CD4-positive, alpha-beta T cell treated with Interleukin-17A for 4 hours (primary cell): ENCODE results near the gene CYTL1.
"Not testable (repeated sequence)": the region's sequence is repeated elsewhere in the genome, so short reads cannot be mapped to it uniquely, and the experiment has no call there.

ENCODE experiments used
- DNase-seq: peaks from one replicate; pipeline ENCODE4 v3.0.0-alpha.2; 2020; ENCODE audit warnings: mixed read lengths

Gene CYTL1, protein sequence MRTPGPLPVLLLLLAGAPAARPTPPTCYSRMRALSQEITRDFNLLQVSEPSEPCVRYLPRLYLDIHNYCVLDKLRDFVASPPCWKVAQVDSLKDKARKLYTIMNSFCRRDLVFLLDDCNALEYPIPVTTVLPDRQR

DNA sequence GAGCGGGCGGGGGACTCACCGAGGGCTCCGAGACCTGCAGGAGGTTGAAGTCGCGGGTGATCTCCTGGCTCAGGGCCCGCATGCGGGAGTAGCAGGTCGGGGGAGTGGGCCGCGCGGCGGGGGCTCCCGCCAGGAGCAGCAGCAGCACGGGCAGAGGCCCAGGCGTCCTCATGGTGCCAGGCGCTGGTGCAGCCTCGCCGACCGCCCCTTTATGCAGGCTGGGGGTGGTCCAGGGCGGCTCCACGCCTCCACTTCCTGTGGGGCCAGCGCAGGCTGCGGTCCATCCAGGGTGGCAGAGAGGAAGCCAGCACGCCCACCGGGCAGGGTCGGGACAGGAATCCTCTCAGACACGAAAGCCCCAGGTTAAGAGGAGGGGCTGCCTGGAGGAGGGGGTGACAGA is at the start of gene CYTL1:
CYTL1 (minus strand) TSS at position 185 of the 400 bp plus-strand sequence; CDS start at position 172, 13 bp downstream.
- DNase-seq = no peak

DNA sequence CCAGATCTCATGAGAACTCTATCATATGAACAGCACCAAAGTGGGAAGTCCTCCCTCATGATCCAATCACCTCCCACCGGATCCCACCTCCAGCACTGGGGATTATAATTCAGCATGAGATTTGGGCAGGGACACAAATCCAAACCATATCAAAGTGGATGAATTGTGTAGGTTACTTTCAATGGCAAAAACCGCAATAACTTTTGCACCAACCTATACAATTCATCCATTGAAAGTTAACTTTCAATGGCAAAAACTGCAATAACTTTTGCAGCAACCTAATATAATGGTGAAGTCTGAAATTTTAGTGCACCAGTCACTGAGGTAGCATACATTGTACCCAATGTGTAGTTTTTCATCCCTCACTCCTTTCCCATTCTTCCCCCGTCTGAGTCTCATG is 48.6 kb upstream of the CYTL1 start:
- no peak for DNase-seq

DNA sequence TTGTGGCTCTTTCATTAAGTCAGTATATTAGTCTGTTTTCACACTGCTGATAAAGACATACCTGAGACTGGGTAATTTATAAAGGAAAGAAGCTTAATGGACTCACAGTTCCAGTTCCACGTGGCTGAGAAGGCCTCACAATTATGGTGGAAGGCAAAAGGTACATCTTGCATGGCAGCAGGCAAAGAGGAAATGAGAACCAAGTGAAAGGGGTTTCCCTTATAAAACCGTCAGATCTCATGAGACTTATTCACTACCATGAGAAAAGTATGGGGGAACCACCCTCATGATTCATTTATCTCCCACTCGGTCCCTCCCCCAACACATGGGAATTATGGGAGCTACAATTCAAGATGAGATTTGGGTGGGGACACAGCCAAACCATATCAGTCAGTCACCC is 47.7 kb upstream of the CYTL1 start:
- DNase-seq = not testable (repeated sequence)

DNA sequence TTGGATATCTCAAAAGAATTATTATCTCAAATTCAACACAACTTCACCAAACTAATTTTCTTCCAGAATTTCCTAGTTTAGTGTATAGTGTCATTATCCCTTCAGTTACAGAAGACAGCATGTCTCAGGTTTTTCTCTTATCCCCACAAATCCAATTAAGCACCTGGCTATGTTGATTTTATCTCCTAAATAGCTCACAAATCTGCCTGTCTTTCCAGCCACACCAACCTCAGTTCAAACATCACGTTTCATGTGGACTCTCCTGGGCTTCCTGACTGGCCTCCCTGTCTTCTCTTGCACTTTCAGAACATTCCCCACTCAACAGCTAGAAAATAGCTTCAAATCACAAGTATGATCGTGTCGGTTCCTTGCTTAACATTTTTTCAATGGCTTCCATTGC is 46.8 kb upstream of the CYTL1 start:
- DNase-seq = no peak

DNA sequence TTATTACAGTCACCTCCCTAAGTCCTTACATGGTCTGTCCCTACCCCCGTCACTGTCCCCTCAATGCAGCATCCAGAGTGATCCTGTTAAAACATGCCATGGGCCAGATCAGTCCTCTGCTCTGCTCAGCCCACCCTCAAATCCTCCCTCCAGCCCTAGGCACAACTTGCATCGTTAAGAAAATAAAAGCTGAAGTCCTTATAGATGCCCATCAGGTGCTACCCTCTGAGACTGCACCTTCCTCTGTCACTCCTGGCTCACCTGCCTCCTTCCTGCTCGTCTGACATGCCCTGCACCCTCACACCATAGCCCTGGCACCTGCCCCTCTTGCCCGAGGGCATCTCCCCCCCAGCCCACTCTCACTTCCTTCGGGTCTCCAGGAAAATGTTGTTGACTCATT is 36.2 kb upstream of the CYTL1 start:
- DNase-seq = no peak

DNA sequence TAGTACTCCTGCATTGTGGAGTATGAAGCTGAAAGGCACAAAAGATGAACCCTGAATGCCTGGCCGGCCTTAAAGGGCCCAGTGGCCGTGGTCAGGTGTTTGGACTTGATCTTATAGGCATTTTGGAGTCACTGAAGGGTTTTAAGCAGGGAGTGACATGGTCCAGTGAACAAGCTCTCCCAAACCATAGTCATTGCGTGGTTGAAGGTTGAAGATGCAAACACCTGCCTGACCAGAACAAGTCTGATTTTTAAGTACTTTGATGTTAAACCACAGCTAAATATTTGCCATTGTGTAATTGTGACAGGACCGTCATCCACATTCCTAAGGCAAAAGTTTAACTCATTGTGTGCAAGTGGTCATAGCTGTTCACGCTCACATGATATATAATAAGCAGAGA is 35.3 kb upstream of the CYTL1 start:
- DNase-seq = no peak

DNA sequence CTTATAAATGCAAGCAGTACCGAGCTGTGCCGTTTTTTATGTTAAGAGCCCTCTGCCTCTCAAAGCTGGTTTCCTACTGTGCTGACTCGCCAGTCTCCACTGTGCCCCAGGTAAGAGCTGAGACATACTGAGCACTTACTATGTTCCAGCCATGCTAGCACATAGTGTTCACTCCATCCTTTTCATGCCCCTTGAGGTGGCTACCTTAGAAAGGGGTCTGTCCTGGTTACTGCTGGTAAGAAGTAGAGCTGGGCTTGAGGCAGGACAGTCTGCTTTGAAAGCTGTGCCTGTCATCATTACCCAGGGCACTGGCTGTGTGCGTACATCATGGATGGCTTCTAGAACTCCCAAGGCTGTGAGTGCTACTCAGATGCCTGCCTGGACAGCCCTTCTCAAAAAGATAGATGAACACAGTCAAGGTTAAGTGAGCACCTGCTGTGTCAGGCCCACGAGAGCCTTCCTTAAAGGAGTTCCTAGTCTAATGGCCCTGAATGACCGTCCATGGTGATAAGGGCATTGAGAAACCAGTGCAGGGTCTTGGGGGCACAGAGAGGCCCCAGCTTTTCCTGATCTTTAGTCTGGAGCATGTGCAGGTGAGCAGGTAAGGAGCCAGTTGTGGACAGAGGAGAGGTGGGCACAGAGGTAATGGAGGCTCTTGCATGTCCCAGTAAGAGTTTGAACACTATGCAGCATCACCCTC is 33.6 kb upstream of the CYTL1 start:
- DNase-seq = no peak

DNA sequence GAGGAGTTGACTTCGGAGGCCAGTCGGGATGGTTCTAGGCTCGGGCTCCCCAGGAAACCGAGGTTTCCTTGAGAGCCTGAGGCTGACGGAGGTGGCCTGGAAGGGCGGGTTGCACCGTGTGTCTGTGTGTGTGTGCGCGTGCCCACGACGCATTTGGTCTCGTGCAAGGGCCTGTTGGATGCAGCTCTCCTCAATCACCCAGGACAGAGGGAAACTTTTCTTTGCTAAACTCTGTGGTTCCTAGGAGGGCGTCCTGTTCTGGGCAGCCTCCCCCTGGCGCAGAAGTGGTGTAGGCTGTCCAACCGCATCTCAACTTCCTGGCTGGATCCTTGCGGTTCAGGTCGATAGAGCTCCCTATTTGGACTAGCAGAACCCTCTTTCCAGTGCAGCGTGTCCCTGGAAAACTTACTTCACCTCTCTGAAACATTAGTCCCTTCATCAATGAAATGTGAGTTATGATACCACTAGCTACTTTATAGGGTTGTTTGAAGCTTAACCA is 33.0 kb upstream of the CYTL1 start:
- no peak for DNase-seq

DNA sequence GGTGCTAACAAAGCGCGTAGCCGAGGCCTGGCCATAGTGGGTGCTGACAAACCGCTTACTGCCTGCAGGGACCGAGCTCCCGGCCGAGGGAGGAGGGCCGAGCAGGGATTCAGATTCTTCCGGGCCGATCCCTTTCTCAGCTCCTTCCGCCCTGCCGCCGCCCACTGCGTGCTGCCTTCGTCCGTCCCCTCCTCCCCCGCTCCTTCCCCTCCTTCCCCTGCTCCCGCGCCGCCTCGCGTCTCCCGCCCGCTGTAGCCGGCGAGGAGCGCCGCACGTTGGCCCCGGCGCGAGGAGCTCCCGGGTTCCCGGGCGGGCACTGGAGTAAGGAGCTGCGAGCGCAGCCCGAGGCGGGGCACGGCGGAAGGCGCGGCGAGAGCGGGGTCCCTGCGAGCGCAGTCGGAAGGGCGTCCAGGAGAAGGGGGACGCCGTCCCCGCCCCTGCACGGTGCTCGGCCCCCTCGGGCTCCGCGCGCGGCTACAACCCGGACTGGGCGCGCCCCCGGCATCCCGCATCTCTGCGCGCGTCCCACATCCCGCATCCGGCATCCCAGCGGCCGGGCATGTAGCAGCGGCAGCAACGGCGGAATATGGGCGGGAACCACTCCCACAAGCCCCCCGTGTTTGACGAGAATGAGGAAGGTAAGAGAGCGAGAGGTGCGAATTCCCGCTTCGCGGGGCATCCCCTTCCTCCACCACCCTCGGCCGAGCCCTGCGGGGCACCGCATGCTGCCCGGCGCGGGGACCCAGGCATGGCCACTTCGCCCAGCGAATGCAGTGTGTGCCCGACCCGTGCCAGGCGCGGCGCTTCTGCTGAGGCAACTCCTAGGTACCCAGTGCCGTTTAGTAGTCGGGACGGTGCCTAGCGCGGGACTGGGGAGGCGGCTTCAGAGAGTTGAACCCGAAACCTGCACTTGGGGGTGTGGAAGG is 32.3 kb upstream of the CYTL1 start, which contains the start of gene STK32B:
STK32B (plus strand) TSS at position 203 of the 926 bp plus-strand sequence.
- peak; percentile 5 for DNase-seq

DNA sequence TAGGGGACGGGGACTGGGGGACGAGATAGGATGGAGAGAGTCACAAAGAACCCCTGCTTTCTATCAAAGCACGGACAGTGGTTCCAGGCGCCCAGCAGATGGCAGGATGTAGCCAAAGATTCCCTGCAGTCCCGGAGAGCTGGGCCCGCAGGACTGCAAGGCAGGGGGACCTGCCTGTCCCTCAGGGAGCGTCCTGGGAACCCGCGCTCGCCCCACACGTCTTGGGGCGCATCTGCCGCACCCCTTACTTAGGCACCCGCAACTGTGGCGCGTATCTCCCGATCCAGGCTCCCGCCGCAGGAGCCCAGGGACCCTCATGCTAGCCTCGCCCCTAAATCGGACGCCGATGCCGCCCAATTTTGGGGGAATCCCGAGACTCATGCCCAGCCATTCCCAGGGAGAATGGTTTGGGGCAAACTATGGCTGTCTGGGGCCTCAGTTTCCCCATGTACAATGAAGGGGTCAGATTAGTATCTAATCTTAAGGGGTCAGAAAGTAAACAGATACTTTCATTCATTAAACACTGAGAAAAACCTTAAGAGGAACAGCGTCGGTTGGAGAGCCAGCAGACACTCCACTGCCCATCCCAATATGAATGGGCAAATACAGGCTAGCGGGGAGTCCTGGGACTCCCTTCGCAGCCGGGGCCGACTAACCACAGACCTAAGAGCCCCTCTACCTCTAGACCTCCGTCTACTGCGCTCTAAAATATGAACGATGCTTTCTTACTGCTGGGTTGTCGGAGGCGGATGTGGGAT is 31.4 kb upstream of the CYTL1 start:
- DNase-seq = peak; percentile 36

DNA sequence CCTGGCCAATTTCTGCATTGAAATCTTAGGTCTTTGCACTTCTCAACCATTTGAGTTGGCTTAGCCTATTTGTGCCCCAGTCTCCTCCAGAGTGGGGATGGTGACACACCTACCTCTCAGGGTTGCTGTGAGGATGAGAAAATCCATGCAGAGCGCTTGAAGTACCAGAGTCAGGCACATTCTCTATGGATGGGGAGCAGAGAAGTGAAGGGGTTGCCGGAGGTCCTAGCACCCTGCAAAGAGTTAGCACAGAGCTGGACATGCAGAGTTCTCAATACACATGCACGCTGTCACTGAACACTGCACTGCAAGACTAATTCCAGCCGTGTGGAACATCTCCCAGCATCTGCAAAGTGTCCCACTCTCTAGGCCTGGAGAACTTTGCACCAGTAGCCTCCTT is 29.5 kb upstream of the CYTL1 start:
- no peak for DNase-seq

DNA sequence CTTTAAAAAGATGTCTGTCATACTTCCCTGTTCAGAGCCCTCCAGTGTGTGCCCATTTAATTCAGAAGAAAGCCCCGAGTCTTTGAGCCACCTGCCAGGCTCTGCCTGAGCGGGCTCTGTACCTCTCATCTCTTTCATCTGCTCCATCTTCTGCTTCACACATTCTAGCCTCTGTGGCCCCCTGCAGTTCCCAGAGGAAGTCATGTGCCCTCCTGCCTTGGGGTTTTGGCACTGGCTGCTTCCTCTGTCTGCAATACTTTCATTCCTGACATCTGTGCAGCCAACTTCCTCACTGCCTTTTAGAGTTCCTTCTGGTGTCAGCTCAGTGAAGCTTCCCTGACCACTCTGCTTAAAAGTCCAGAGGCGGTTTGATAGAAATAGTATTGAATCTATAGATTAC is 25.8 kb upstream of the CYTL1 start:
- no peak for DNase-seq

DNA sequence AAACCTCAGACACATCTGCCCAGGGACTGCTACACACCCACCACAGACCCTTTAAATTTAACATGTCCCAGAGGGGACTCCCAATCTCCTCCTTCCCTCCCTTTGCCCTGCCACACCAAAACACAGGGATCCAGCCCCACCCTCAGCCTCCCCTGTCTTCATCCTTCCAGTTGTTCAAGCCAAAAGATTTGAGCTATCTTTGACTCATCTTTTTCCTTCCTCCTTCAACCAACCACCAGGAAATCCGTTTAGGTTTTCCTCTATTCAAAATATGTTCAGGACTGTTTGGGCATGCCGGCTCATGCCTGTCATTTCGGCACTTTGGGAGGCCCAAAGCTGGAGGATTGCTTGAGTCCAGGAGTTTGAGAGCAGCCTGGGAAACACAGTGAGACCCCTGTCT is 25.1 kb upstream of the CYTL1 start:
- no peak for DNase-seq

DNA sequence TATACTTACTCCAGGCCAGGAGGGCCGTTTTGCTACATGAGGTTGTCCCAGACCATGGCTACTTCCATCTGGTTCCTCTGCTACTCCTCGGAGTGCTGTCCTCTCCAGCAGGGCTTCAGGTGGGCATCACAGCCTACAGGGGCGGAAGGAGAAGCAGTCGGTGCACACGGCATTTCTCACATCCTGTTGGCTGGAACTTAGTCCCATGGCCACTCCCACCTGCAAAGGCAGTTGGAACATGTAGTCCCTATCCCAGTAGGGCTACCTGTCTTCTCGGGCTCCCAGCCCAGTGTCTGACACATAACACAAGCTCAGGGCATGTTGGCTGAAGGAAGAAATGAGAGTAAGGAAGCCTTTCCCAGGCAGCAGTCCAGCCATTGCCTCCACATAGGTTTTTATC is 24.3 kb upstream of the CYTL1 start:
- DNase-seq = no peak

DNA sequence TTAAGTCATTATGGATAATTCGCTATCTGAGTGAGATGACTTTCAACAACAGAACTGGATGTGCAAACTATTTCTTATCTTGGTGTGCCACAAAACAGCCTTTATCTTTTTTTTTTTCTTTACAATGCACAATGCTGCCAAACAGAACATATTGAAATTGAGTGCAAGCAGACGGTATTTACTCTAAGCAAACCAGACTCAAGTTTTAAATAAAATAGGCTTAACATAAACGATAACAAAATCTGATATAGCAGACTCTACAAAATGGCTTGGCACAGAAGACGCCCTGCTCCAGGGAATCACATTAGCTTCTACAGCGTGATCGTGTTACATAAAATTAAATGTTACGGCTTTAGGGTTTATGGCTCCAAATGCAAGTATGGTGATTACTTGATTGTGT is 22.4 kb upstream of the CYTL1 start:
- DNase-seq = no peak

DNA sequence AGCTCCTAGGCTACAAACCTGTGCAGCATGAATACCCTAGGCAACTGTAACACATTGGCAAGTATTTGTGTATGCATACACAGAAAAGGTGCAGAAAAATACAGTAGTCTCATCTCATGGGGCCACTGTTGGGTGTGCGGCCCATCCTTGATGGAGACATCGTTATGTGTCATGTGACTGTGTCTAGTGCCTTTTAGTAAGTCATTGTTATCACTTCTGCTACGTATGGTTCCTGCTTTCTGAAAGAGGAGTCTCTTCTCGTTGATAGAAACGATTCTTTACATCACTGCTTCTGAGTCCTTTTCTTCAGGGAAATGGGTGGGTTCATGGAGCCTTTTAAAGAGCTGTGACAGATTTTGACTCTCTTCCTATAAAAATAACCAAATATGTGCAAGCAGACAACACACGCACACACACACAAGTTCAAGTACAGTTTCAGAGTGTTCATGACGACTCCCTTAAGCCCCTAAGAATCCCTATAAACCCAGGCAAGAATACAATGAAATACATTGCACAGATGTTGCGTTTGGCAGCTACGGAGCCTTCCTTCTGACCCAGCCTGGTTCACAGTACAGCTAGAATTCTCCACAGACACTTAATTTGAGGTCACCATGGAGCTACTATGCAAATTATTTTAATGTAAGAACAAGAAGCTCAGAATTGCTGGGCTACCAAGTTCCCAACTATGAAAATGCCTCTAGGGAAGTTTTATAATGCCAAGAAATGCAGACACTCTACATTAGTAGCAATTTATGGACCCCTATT is 21.8 kb upstream of the CYTL1 start:
- DNase-seq = no peak

DNA sequence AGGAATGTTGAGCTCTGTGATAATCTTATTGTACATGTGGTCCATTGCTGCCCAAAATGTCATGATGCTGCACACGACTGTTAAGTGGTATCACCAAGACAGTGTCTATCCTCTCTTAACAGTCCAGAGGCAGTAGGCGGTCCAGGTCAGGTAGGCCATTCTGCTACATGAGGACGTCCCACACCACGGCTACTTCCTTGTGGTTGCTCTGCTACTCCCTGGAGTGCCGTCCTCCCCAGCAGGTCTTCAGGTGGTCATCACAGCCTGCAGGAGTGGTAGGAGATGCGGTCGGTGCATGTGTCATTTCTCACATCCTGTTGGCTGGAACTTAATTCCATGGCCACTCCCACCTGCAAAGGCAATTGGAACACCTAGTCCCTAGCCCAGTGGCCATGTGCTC is 20.5 kb upstream of the CYTL1 start:
- no peak for DNase-seq

DNA sequence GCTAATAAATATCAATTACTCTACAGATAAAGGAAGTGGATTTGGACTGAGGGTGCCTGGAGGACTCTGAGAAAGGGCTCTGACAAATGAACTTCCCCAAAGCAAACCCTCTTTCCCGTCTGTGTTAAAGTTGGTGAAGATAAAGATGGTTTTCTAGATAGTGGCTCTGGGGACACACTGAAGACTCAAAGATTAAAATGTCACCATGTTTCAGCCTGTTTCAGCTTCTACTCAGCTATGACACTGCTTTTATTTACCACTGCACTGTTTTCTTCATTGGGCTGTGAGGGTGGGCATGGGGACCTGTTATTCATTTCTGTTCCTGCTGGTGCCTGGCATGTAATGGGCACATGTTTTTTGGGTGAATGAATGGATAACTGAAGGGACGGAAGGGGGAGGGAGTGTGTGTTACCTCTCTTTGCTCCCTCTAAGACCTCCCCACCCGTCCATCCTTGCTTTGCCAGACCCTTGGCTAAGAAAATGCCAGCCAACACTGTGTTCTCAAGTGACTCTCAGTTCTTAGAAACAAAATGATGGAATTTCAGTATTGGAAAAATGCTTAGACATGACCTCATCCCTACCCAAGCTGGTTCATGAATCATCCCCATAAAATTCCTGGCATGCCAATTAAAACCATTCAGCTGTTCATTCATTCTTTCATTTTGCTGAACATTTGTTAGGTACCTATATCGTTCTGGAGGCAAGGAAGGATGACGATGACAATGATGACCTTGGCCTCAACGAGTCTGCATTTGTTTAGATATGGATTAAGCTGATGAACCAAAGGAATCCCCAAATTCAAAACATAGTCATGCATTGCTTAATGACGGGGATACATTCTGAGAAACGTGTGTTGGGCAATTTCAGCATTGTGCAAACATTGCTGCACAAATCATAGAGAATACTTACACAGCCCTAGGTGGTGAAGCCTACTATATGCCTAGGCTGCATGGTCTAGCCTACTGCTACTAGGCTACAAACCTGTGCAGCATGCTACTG is 18.6 kb upstream of the CYTL1 start:
- DNase-seq = no peak

DNA sequence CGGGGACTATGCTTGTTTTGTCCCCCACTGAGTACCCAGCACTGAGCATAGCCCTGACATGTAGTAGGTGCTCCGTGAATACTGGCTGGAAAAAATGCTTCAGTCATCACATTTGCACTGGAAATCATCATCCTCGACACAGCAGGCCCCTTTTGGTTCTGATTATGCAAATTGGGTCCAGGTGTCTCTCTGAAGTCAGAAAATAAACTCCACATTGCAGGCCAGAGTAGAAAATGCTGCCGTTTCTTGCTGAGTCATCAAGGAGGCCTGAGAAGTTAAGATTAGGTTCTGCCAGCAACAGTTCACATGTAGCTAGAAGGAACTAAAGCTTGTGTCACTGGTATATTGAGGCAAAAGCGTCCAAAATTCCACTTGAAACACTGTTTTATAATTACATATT is 17.0 kb upstream of the CYTL1 start:
- no peak for DNase-seq

DNA sequence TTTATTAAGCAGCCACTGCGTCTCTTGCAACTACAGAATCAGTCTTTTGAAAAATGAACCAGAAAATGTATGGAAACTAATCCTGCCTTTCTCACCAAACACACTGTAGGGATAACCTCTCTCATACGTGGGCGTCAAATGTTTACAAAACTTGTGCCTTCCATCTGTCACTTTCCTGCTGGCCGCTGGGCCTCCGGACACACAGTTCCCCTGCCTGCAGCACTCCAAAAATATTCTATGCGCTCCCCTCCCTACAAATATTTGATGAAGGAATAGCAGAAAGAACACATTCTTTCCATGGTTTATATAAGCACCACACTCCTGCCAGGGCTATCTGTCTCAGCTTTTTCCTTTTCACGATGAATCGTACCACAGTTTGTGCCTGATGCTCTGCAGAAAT is 14.9 kb upstream of the CYTL1 start:
- no peak for DNase-seq
